Mesendoderm (in vitro differentiated cells): Measurements from ENCODE around the gene ECI2.

ENCODE experiments used
- DNase-seq: peaks from one replicate; pipeline ENCODE4 v3.0.0; 2013
- H2AK5ac ChIP-seq: 2 replicates; pipeline ENCODE4 v1.6.1; 2013; ENCODE audit warnings: low read length, inconsistent platforms
- H2BK120ac ChIP-seq: 2 replicates; pipeline ENCODE4 v1.6.1; 2013; ENCODE audit warnings: low read depth, mild to moderate bottlenecking, low read length, moderate library complexity, mixed read lengths
- H2BK15ac ChIP-seq: replicated peaks from 2 replicates; pipeline ENCODE4 v1.6.1; 2013; ENCODE audit warnings: low read depth, mild to moderate bottlenecking, moderate library complexity
- H2BK5ac ChIP-seq: 2 replicates; pipeline ENCODE4 v1.6.1; 2013; ENCODE audit warnings: low read length, inconsistent platforms
- H3K18ac ChIP-seq: 2 replicates; pipeline ENCODE4 v1.6.1; 2013; ENCODE audit warnings: mild to moderate bottlenecking, low read length, mixed read lengths
- H3K23ac ChIP-seq: one replicate; pipeline ENCODE4 v1.6.1; 2013; ENCODE audit warnings: low read length
- H3K27ac ChIP-seq: 2 replicates; pipeline ENCODE4 v1.5.1; 2013; ENCODE audit warnings: low read depth, mild to moderate bottlenecking, inconsistent platforms, low read length, moderate library complexity
- H3K27me3 ChIP-seq: 2 replicates; pipeline ENCODE4 v1.6.1; 2013; ENCODE audit warnings: low read length, control low read depth, mild to moderate bottlenecking, inconsistent platforms; ENCODE audit not compliant: insufficient read depth, poor library complexity
- H3K36me3 ChIP-seq: 2 replicates; pipeline ENCODE4 v1.6.1; 2013; ENCODE audit warnings: low read length, inconsistent platforms; ENCODE audit not compliant: control insufficient read depth, insufficient read depth
- H3K4ac ChIP-seq: one replicate; pipeline ENCODE4 v1.6.1; 2013; ENCODE audit warnings: low read depth, mild to moderate bottlenecking, low read length, moderate library complexity
- H3K4me1 ChIP-seq: 2 replicates; pipeline ENCODE4 v1.6.1; 2013; ENCODE audit warnings: low read depth, low read length, inconsistent platforms; ENCODE audit not compliant: control insufficient read depth
- H3K4me2 ChIP-seq: 2 replicates; pipeline ENCODE4 v1.6.1; 2013; ENCODE audit warnings: low read length
- H3K4me3 ChIP-seq: 2 replicates; pipeline ENCODE4 v1.5.1; 2013; ENCODE audit warnings: mild to moderate bottlenecking, low read length
- H3K56ac ChIP-seq: one replicate; pipeline ENCODE4 v1.6.1; 2013; ENCODE audit warnings: low read length
- H3K79me1 ChIP-seq: 2 replicates; pipeline ENCODE4 v1.6.1; 2013; ENCODE audit warnings: low read length, inconsistent platforms
- H3K79me2 ChIP-seq: 2 replicates; pipeline ENCODE4 v1.6.1; 2013; ENCODE audit warnings: mild to moderate bottlenecking, low read length; ENCODE audit not compliant: control insufficient read depth, insufficient read depth
- H3K9ac ChIP-seq: 2 replicates; pipeline ENCODE4 v1.6.1; 2013; ENCODE audit warnings: low read length, inconsistent platforms
- H4K5ac ChIP-seq: one replicate; pipeline ENCODE4 v1.6.1; 2013; ENCODE audit warnings: low read length
- H4K8ac ChIP-seq: one replicate; pipeline ENCODE4 v1.6.1; 2013; ENCODE audit warnings: low read depth, mild to moderate bottlenecking, control low read depth, low read length, moderate library complexity
- WGBS: extraction: QIAGEN DNeasy Blood & Tissue Kit; methylation state at CpG from one replicate; pipeline ENCODE4 v1.1.7; 2013; ENCODE audit warnings: low lambda C conversion rate, missing lambda C conversion rate; ENCODE audit not compliant: insufficient coverage; ENCODE audit errors: extremely low coverage; 5-methylcytosine and 5-hydroxymethylcytosine counted together

Gene ECI2

DNA sequence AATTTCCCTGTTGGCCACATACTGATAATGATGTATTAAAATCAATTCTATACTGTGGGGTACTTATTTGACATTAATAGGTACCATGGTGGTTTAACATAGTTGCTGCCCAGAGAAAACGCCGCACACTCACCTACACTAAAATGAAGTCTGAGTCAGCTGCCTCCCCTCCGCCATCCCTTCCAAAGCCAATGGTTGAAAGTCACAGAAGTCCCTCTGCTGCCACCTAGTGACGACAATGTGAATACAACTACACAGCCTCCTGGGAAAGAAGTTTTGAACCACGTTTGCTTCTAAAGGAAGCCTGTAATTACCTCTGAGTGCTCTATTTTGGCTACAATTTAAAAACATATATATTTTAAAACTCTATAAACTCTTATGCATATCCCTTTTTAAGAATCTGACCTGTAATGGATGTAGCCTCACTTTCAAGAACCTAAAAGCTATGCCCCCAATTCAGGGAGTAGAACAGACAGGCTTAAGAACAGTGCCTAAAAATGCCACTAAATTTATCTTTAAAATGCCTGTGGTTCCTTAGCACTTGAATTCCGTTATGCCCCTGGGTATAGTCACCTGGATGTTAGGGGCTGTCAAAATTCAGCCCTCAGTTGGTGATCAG is 20.6 kb upstream of the ECI2 start:
- WGBS, result no CpG with 5 or more reads among the region's 6 CpGs
- H3K23ac ChIP-seq, result no peak overlapping the region

DNA sequence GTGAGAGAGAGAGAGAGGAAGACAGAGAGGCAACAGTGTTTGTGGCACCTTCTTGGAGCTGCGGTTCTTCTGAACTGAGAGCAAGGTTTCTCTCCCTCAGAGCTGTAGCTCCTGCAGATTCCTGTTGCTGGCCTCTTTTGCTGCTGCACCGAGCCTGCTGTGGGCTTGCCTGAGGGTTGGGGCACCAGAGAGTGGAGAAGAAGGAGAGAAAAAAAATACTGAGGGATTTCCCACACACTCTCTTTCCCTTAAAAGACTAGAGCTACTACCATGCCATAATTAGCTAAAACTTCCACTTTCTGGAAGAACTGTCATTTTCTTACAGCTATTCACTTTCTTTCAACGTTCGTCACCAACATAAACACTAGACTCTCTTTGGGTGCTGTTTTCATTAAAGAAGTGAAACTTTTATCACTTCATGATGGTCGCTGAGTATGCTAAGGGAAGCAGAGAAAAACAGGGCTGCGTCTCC is 18.2 kb upstream of the ECI2 start:
- Histone ChIP-seq H4K8ac (no peak overlapping the region), H3K79me2 (no peaks in the 10 kb centered on the region), H3K36me3 (no peaks in the 10 kb centered on the region), H2BK120ac (no peak overlapping the region), H3K56ac (no peak overlapping the region), H3K4me3 (no peak overlapping the region), H3K27me3 (no peaks in the 10 kb centered on the region), H3K9ac (no peak overlapping the region), H3K79me1 (no peaks in the 10 kb centered on the region), H3K4me2 (no peak overlapping the region), H3K18ac (no peak overlapping the region), H2BK5ac (no peak overlapping the region), H2BK15ac (no peak overlapping the region), H2AK5ac (no peak overlapping the region), H3K23ac (no peak overlapping the region), H4K5ac (no peak overlapping the region), H3K4me1 (no peaks in the 10 kb centered on the region), H3K27ac (no peak overlapping the region), H3K4ac (no peak overlapping the region)
- WGBS, result no CpG with 5 or more reads among the region's 6 CpGs
- no peak for DNase-seq

More for the DNA sequence above, 20.6 kb upstream of the ECI2 start:
- no peak overlapping the region for H3K9ac ChIP-seq
- no peak overlapping the region for H3K18ac ChIP-seq
- no peak overlapping the region for H3K27ac ChIP-seq
- no peak overlapping the region for H3K4me3 ChIP-seq
- no peak overlapping the region for H4K5ac ChIP-seq
- no peaks in the 10 kb centered on the region for H3K36me3 ChIP-seq
- no peak overlapping the region for H3K4ac ChIP-seq
- H3K79me2 ChIP-seq, result no peaks in the 10 kb centered on the region
- H3K4me2 ChIP-seq, result no peak overlapping the region
- no peak overlapping the region for H3K56ac ChIP-seq
- H2AK5ac ChIP-seq, result no peak overlapping the region
- no peak overlapping the region for H2BK120ac ChIP-seq
- H2BK5ac ChIP-seq, result no peak overlapping the region
- peak; percentile 89 for DNase-seq
- no peaks in the 10 kb centered on the region for H3K4me1 ChIP-seq
- H4K8ac ChIP-seq, result no peak overlapping the region
- no peak overlapping the region for H2BK15ac ChIP-seq
- H3K79me1 ChIP-seq, result no peaks in the 10 kb centered on the region
- H3K27me3 ChIP-seq, result no peaks in the 10 kb centered on the region

DNA sequence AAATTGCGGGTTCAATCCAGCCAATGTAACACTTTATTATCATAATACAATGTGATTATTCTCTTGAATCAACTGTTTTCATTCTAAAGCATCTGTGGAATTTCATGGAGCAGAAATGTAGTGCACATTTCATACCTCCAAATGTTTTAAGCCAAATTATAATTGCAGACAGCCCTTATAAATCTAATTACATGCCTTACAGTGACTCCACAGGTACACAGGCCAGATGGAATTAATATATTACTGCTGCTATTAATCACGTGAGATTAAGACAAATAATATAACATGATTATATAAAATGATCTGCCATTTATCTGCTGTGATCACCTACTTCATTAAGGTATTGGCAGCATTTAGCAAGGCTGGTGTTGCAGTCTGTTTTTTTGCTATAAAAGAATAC is 9.7 kb upstream of the ECI2 start:
- no peaks in the 10 kb centered on the region for H3K79me1 ChIP-seq
- no CpG with 5 or more reads among the region's 2 CpGs for WGBS

GRCh38 chr6:4139272-4139671 is 3.9 kb upstream of the ECI2 start:
- Histone ChIP-seq H3K4me1 (no peaks in the 10 kb centered on the region), H3K27me3 (no peaks in the 10 kb centered on the region), H3K23ac (no peak overlapping the region), H2BK15ac (no peak overlapping the region), H4K8ac (no peak overlapping the region), H4K5ac (no peak overlapping the region), H3K4ac (no peak overlapping the region), H3K36me3 (no peaks in the 10 kb centered on the region), H2BK120ac (no peak overlapping the region), H3K4me2 (no peak overlapping the region), H2BK5ac (no peak overlapping the region), H3K9ac (no peak overlapping the region), H3K79me2 (no peaks in the 10 kb centered on the region), H3K4me3 (no peak overlapping the region), H3K56ac (no peak overlapping the region), H2AK5ac (no peak overlapping the region), H3K27ac (no peak overlapping the region), H3K18ac (no peak overlapping the region), H3K79me1 (no peaks in the 10 kb centered on the region)
- no peak for DNase-seq
- WGBS, result no CpG with 5 or more reads among the region's 3 CpGs

More for the DNA sequence above, 9.7 kb upstream of the ECI2 start:
- Histone ChIP-seq H2BK5ac (no peak overlapping the region), H3K9ac (no peak overlapping the region), H3K79me2 (no peaks in the 10 kb centered on the region), H3K27me3 (no peaks in the 10 kb centered on the region), H3K4me2 (no peak overlapping the region), H4K8ac (no peak overlapping the region), H3K23ac (no peak overlapping the region), H3K56ac (no peak overlapping the region), H2BK15ac (no peak overlapping the region), H2BK120ac (no peak overlapping the region), H3K4ac (no peak overlapping the region), H3K4me3 (no peak overlapping the region), H3K36me3 (no peaks in the 10 kb centered on the region), H3K4me1 (no peaks in the 10 kb centered on the region), H3K18ac (no peak overlapping the region), H3K27ac (no peak overlapping the region), H4K5ac (no peak overlapping the region), H2AK5ac (no peak overlapping the region)
- no peak for DNase-seq

DNA sequence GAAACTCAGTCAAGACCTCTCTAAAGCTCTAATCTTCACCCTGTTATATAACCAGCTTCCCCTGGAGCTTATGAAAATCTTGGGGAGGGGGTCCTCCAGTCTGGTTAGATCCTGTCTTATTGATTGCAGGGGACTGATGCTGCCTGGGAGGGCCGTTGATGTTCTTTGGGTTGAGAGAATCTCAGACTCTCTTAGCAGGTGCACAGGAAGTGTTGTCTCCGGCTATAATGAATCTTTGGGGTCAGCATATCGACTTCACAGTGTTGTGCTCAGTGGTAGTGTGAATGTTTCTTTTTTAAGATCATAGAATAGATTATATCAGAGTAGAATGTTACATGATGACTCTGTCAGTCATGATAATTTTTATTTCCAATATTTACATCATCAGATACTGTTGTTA is 2.8 kb upstream of the ECI2 start:
- no peak overlapping the region for H4K8ac ChIP-seq

DNA sequence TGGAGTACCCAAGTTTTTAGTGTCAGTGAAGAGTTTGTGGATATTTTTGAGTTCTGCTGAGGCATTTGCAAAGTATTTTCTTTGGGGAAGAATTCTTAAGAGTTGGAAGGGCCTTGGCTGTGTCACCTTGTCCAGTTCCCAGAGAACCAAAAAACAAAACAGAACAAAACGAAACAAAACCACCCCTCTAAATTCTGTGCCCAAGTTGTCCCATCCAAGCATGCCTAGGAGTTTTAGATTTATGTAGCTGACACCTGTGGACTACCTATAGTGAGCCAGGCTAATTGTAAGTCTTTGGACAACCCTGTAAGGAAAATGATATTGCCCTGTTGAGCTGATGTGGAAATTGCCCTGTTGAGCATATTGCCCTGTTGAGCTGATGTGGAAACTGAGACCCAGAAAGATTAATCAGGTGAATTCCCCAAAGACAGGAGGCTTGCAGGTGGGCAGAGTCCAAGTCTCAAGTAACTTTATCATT is 1.0 kb upstream of the ECI2 start:
- Histone ChIP-seq H2BK5ac (no peak overlapping the region), H3K18ac (peak overlapping the region; percentile 39), H2BK15ac (no peak overlapping the region), H3K79me2 (no peaks in the 10 kb centered on the region), H3K9ac (peak overlapping the region; percentile 67), H4K5ac (no peak overlapping the region), H3K4ac (no peak overlapping the region), H3K36me3 (no peaks in the 10 kb centered on the region), H3K4me3 (peak overlapping the region; percentile 30), H2AK5ac (no peak overlapping the region), H3K27ac (no peak overlapping the region), H3K79me1 (no peaks in the 10 kb centered on the region), H3K27me3 (no peaks in the 10 kb centered on the region), H3K4me2 (peak overlapping the region; percentile 54), H3K23ac (no peak overlapping the region), H3K4me1 (no peaks in the 10 kb centered on the region), H3K56ac (peak overlapping the region; percentile 77), H2BK120ac (no peak overlapping the region), H4K8ac (no peak overlapping the region)
- DNase-seq, result no peak
- WGBS, result no CpG with 5 or more reads among the region's 1 CpG

More for the DNA sequence above, 2.8 kb upstream of the ECI2 start:
- Histone ChIP-seq H3K9ac (no peak overlapping the region), H3K79me2 (no peaks in the 10 kb centered on the region), H2BK120ac (no peak overlapping the region), H3K18ac (no peak overlapping the region), H3K4me2 (no peak overlapping the region), H3K27ac (no peak overlapping the region), H2BK15ac (no peak overlapping the region), H3K56ac (no peak overlapping the region), H3K4me1 (no peaks in the 10 kb centered on the region), H4K5ac (no peak overlapping the region), H2BK5ac (no peak overlapping the region), H3K4me3 (no peak overlapping the region), H3K23ac (no peak overlapping the region), H3K4ac (no peak overlapping the region), H3K36me3 (no peaks in the 10 kb centered on the region), H3K27me3 (no peaks in the 10 kb centered on the region), H2AK5ac (no peak overlapping the region), H3K79me1 (no peaks in the 10 kb centered on the region)
- DNase-seq, result no peak
- WGBS, result no CpG with 5 or more reads among the region's 3 CpGs
